Islet precursor cell (in vitro differentiated cells): ENCODE measurements around the gene OCIAD1.
A peak's percentile ranks its signal among the peaks of the same experiment; 100 is the strongest.

Source experiments
- DNase-seq: peaks from one replicate; pipeline ENCODE4 v3.0.0-alpha.2; 2018

Gene OCIAD1

GRCh38 chr4:48898733-48899431 is 68.0 kb downstream of the OCIAD1 start:
- no peak for DNase-seq

- DNase-seq: no peak
These were observed 68.5 kb downstream of the OCIAD1 start for GRCh38 chr4:48899432-48899749.

GRCh38 chr4:48899950-48900349 is 69.1 kb downstream of the OCIAD1 start:
- DNase-seq: peak; percentile 68

- DNase-seq: no peak
These were observed 70.3 kb downstream of the OCIAD1 start for GRCh38 chr4:48901196-48901595.

GRCh38 chr4:48902266-48902665 is 71.4 kb downstream of the OCIAD1 start:
- no peak for DNase-seq

GRCh38 chr4:48904101-48904500 is 73.2 kb downstream of the OCIAD1 start:
- no peak for DNase-seq

GRCh38 chr4:48904541-48905142 is 73.8 kb downstream of the OCIAD1 start:
- no peak for DNase-seq

GRCh38 chr4:48905363-48906015 is 74.6 kb downstream of the OCIAD1 start:
- no peak for DNase-seq

- peak; percentile 80 for DNase-seq
These were observed 75.6 kb downstream of the OCIAD1 start, which contains the start of gene OCIAD2 for GRCh38 chr4:48906206-48907173. Gene OCIAD2, minus strand, starts transcription at chr4:48906774. Its CDS starts 2,225 bp downstream, at chr4:48904549.

- DNase-seq: no peak
These were observed 77.0 kb downstream of the OCIAD1 start for GRCh38 chr4:48907706-48908477.

- DNase-seq: no peak
These were observed 77.8 kb downstream of the OCIAD1 start for GRCh38 chr4:48908687-48909086.

- peak; percentile 97 for DNase-seq
These were observed 78.8 kb downstream of the OCIAD1 start for GRCh38 chr4:48909697-48910096.

GRCh38 chr4:48910511-48910910 is 79.6 kb downstream of the OCIAD1 start:
- no peak for DNase-seq
